ENCODE measurements around the gene HCN3.
"Not testable (repeated sequence)": the region's sequence is repeated elsewhere in the genome, so short reads cannot be mapped to it uniquely, and the experiment has no call there.

Gene HCN3

GRCh38 chr1:155277070-155277901 lies at the start of gene HCN3:
Gene HCN3, plus strand, starts transcription at chr1:155277463. Its CDS starts 128 bp downstream, at chr1:155277591.
- DNase-seq (ENCODE audit: low read depth) = peak; percentile 68
- peak within 1 kb of the TSS; percentile 65 for H3K4me3 ChIP-seq (ENCODE audit: low read length)
- TF ChIP-seq CTCF (conservative IDR thresholded peaks at IDR 0.05; ENCODE audit: low read depth, low read length) = peak; percentile 40

- H3K4me3 ChIP-seq (ENCODE audit: low read length) = peak overlapping the region; percentile 41
- DNase-seq (ENCODE audit: low read depth) = no peak
- no peak for TF ChIP-seq CTCF (conservative IDR thresholded peaks at IDR 0.05; ENCODE audit: low read depth, low read length)
Measured at GRCh38 chr1:155228096-155228427, 49.2 kb upstream of the HCN3 start.

- not testable (repeated sequence) for DNase-seq (ENCODE audit: low read depth)
Measured at GRCh38 chr1:155231302-155231701, 46.0 kb upstream of the HCN3 start.

GRCh38 chr1:155232001-155232978 lies 45.0 kb upstream of the HCN3 start:
- DNase-seq (ENCODE audit: low read depth); H3K4me3 ChIP-seq (ENCODE audit: low read length): not testable (repeated sequence)

More at GRCh38 chr1:155231302-155231701, 46.0 kb upstream of the HCN3 start:
- H3K4me3 ChIP-seq (ENCODE audit: low read length) = not testable (repeated sequence)

GRCh38 chr1:155233502-155233901 lies 43.8 kb upstream of the HCN3 start:
- not testable (repeated sequence) for DNase-seq (ENCODE audit: low read depth); H3K4me3 ChIP-seq (ENCODE audit: low read length)

- not testable (repeated sequence) for H3K4me3 ChIP-seq (ENCODE audit: low read length); DNase-seq (ENCODE audit: low read depth)
Measured at GRCh38 chr1:155235375-155235774, 41.9 kb upstream of the HCN3 start.

GRCh38 chr1:155236451-155236850 lies 40.8 kb upstream of the HCN3 start:
- no peak overlapping the region for H3K4me3 ChIP-seq (ENCODE audit: low read length)
- TF ChIP-seq CTCF (conservative IDR thresholded peaks at IDR 0.05; ENCODE audit: low read depth, low read length) = no peak
- no peak for DNase-seq (ENCODE audit: low read depth)

- peak overlapping the region; percentile 47 for H3K4me3 ChIP-seq (ENCODE audit: low read length)
- no peak for TF ChIP-seq CTCF (conservative IDR thresholded peaks at IDR 0.05; ENCODE audit: low read depth, low read length)
- no peak for DNase-seq (ENCODE audit: low read depth)
Measured at GRCh38 chr1:155241069-155241679, 36.1 kb upstream of the HCN3 start.
